ENCODE data around the gene DDX49. TPM values are rescaled to one million over a fixed set of nuclear protein-coding genes. Genes with fewer than 3 reads are reported as not detected.

The DDX49 gene
- polyA plus RNA-seq, 1 donor from 2014 or later, result 30.2 TPM

DNA sequence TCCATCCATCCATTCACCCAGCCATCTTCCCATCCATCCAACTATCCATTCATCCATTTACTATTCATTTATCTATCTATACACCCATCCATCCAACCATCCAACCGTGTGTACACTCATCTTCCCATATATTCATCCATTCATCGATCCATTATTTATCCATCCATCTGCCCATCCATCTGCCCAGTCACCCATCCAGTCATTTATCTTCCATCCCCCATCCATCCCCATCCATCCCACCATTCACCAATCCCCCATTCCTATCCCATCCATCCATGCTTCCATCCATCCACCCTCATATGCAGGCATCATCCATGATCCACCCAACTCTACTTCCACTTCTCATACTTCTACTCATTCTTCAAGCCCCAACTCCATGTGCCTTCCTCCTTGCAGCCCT lies 35.5 kb downstream of the DDX49 start:
- H3K27ac Mint-ChIP-seq, result no peak overlapping the region
- H3K27me3 Mint-ChIP-seq, result peaks cover 2% of the 10 kb centered on the region
- peaks cover 0 to 4% (median 0%) of the 10 kb centered on the region in 3 donors for H3K4me1 Mint-ChIP-seq
- H3K9me3 Mint-ChIP-seq, result peaks cover 0 to 4% (median 2%) of the 10 kb centered on the region in 3 donors
- H3K4me3 Mint-ChIP-seq, result no peak overlapping the region
- H3K36me3 Mint-ChIP-seq, result peaks cover 2% of the 10 kb centered on the region

DNA sequence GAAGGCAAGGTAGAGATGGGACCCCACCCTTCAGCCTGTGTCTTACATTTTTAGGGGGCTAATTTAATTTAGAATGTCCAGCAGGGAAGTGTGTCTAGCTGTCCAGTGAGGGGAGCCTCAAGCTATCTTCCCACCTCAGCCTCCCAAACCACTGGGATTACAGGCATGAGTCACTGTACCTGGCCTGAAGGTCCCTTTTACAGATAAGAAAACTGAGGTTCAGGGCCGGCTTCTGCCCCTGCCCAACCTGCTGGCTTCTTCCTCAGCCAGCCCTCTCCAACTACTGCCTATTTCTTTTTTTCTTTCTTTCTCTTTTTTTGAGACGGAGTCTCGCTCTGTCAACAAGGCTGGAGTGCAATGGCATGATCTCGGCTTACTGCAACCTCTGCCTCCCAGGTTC lies 40.9 kb downstream of the DDX49 start:
- H3K27me3 Mint-ChIP-seq, result peaks cover 18% of the 10 kb centered on the region
- no peaks in the 10 kb centered on the region for H3K9me3 Mint-ChIP-seq
- H3K36me3 Mint-ChIP-seq, result no peaks in the 10 kb centered on the region
- no peak overlapping the region for H3K4me3 Mint-ChIP-seq
- H3K4me1 Mint-ChIP-seq, result peaks cover 3 to 12% (median 4%) of the 10 kb centered on the region in 3 donors
- H3K27ac Mint-ChIP-seq, result no peak overlapping the region

DNA sequence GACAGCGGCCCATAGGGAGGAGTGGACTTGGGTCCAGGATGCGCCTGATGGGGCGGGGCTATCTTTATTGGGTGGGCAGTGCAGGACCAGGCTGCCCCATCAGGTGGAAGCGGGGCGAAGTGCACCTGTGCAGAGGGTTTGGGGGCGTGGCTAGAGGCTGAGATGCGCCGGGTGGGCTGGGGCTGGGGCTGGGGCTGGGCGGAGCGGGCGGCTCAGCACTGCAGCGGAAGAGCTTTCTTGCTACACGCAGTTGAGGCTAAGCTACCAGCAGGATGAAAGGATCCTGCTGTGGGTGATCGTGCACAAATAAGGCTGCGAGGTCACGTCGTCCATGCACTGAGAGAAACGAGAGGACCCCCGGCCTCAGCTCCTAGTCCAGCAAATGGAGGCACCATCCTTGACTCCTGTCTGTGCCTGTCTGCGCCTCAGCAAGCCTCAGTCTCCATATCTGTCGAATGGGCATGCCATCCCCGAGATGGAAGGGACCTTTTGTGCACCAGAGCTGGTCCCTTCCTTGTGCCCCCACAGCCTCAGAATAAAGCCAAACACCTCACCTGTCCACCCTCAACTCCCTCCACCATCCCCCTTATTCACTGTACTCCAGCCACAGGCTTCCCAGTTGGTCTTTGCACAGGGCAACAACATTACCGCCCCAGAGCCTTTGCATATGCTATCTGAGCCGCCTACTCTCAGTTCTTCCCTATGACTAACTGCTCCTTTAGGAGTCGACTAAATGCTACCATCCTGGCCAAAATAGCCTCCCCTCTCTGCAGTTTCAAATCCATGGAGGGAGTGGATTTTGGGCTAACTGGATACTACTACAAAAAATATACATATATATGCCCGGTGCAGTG lies 42.5 kb downstream of the DDX49 start:
- peaks cover 6 to 16% (median 7%) of the 10 kb centered on the region in 3 donors for H3K4me1 Mint-ChIP-seq
- H3K27me3 Mint-ChIP-seq, result peaks cover 18% of the 10 kb centered on the region
- H3K4me3 Mint-ChIP-seq, result peak overlapping the region in 1 of 4 donors; percentile 79
- no peaks in the 10 kb centered on the region for H3K36me3 Mint-ChIP-seq
- H3K9me3 Mint-ChIP-seq, result no peaks in the 10 kb centered on the region
- no peak overlapping the region for H3K27ac Mint-ChIP-seq

DNA sequence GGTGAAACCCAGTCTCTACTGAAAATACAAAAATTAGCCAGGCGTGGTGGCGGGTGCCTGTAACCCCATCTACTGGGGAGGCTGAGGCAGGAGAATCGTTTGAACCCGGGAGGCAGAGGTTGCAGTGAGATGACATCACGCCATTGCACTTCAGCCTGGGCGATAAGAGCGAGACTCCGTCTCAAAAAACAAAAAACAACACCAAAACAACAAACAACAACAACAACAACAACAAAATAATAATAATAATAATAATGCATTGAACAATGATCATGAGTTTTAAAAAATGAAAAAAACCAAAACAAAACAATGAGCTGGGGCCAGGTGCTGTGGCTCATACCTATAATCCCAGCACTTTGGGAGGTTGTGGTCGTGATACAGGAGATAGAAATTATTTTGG lies 44.6 kb downstream of the DDX49 start:
- Mint-ChIP-seq H3K9me3 (peaks cover 1 to 3% (median 2%) of the 10 kb centered on the region in 3 donors), H3K27ac (no peak overlapping the region), H3K4me1 (peaks cover 6 to 15% (median 7%) of the 10 kb centered on the region in 3 donors), H3K4me3 (no peak overlapping the region), H3K36me3 (peaks cover 2% of the 10 kb centered on the region), H3K27me3 (peaks cover 23% of the 10 kb centered on the region)

DNA sequence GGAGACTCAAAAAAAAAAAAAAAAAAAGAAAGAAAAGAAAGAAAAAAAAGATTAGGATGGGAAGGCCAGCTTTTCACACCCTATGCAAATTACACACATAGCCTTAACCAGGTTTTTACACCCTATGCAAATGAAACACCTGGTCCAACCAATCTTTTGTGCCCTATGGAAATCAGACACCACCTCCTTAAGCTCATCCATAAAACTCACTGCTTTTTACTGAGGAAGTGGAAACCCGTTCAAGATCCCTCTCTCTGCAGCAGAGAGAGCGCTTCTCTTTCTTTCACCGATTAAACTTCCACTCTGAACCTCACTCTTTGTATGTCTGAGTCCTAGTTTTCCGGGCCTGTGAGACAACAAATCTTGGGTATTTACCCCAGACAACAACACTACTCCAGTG lies 46.8 kb downstream of the DDX49 start:
- Mint-ChIP-seq H3K27ac (no peak overlapping the region), H3K27me3 (peaks cover 21% of the 10 kb centered on the region), H3K9me3 (peaks cover 1 to 3% (median 2%) of the 10 kb centered on the region in 3 donors), H3K4me3 (no peak overlapping the region), H3K36me3 (peaks cover 2% of the 10 kb centered on the region), H3K4me1 (peaks cover 6 to 13% (median 7%) of the 10 kb centered on the region in 3 donors)

DNA sequence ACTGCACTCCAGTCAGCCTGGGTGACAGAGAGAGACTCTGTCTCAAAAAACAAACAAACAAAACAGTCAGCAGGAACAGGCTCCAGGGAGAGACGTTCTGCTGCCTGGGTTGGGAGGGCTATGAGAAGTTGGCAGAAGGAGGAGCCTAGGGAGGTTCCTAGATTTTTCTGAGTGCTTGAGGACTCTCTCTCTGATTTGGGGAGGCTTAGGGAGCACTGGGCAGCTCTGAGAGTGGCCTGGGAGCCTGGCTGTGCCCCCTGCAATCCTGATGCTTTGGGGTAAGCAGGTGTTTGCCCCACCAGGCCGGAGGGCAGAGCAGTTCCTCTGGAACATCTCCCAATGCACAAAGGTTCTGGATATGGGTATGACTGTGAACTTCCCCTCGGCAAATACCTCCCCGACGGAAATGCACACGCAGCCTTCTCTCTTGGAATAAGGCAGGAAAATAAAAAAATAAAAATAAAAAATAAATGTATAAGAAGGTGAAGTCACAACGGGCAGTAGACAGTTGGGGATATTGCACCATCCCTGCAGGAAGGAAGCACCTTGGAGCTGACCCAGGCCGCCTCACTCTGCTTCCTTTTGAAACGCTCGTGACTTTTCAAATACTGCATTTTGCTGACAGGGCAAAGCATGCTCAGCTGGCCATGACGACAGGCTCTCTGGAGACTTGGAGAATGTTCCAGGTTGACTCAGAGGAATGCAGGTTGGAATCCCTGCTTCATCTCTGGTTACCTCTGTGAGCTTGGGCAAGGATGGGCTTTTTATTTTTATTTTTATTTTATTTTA lies 48.0 kb downstream of the DDX49 start:
- H3K4me3 Mint-ChIP-seq, result peak overlapping the region in 1 of 4 donors; percentile 32
- H3K27ac Mint-ChIP-seq, result peak overlapping the region in 1 of 3 donors; percentile 43
- peaks cover 10% of the 10 kb centered on the region for H3K27me3 Mint-ChIP-seq
- peaks cover 1 to 3% (median 2%) of the 10 kb centered on the region in 3 donors for H3K9me3 Mint-ChIP-seq
- H3K4me1 Mint-ChIP-seq, result peaks cover 4% of the 10 kb centered on the region in 3 donors
- H3K36me3 Mint-ChIP-seq, result peaks cover 2% of the 10 kb centered on the region

DNA sequence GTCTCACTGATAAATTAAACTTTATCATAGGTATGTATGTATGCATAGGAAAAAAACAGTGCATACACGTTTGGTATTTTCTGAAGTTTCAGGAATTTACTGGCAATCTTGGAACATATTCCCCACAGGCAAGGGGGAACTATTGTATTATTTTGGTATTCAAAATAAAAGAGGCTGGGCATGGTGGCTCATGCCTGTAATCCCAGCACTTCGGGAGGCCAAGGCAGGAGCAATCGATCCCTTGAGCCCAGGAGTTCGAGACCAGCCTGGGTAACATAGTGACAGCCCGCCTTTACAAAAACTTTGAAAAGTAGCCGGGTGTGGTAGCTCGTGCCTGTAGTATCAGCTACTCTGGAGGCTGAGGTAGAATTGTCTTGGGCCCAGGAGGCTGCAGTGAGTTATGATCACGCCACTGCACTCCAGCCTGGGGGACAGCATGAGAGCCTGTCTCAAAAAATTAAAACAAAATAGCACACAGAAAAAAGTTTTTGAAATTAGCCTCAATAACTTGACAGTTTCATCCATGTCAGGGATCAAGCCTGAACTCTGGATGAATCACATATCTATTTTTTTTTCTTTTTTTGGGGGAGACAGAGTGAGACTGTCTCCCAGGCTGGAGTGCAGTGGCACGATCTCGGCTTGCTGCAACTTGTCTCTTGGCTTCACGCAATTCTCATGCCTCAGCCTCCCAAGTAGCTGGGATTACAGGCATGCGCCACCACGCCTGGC lies 50.6 kb downstream of the DDX49 start:
- peaks cover 4% of the 10 kb centered on the region in 3 donors for H3K4me1 Mint-ChIP-seq
- no peak overlapping the region for H3K27ac Mint-ChIP-seq
- H3K36me3 Mint-ChIP-seq, result peaks cover 2% of the 10 kb centered on the region
- peaks cover 1 to 3% (median 2%) of the 10 kb centered on the region in 3 donors for H3K9me3 Mint-ChIP-seq
- H3K27me3 Mint-ChIP-seq, result peaks cover 8% of the 10 kb centered on the region
- no peak overlapping the region for H3K4me3 Mint-ChIP-seq

DNA sequence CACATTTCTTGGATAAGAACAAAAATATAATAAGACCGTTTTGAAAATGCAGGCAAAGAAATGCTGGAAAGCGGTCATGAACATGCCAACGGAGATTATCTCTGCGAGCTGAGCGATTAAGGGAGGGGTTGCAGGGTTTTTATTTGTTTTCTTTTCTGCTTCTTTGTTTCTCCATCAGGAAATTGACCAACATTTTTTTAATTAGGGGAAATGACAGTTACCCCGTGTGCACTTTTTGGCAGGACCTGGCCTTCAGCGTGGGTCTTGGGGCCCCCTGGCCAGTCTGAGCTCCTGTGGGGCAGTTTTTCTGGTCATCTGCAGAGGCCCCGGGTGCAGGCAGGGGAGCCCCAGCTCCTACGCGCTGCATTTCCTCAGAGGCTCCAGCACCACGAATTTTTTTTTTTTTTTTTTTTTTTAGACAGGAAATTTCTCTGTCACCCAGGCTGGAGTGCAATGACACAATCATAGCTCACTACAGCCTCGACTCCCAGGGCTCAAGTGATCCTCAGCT lies 52.8 kb downstream of the DDX49 start:
- H3K4me3 Mint-ChIP-seq, result no peak overlapping the region
- peaks cover 1 to 3% (median 2%) of the 10 kb centered on the region in 3 donors for H3K9me3 Mint-ChIP-seq
- H3K27ac Mint-ChIP-seq, result no peak overlapping the region
- no peaks in the 10 kb centered on the region for H3K4me1 Mint-ChIP-seq
- peaks cover 2% of the 10 kb centered on the region for H3K36me3 Mint-ChIP-seq
- H3K27me3 Mint-ChIP-seq, result peaks cover 8% of the 10 kb centered on the region

DNA sequence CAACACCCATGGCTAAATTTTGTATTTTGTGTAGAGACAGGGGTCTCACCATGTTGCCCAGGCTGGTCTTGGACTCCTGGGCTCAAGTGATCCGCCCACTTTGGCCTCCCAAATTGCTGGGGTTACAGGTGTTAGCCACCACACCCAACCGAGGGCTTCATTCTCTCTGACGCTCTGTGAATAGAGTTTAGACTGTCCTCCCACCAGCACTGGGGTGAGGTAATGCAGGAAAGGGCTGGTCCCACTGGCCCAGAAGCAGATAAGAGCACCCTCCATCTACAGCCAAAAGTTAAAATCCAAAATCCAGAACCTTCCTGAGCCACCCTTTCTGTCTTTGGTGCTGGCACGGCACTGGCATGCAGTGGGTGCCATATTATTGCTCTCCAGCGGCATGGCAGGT lies 53.3 kb downstream of the DDX49 start:
- peak overlapping the region in 1 of 4 donors; percentile 54 for H3K4me3 Mint-ChIP-seq

DNA sequence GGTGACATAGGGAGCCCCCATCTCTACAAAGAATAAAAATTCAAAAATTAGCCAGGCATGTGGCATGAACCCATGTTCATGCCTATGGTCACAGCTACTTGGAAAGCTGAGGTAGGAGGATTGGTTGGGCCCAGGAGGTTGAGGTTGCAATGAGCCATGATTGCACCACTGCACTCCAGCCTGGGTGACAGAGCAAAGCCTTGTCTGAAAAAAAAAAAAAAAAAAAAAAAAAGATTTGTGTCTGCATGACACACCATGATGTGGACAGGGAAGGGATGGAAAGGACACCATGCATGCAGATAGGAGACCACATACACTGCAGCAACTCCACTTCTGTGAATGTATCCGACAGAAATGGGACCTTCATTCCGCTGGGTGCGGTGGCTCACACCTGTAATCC lies 55.5 kb downstream of the DDX49 start:
- Mint-ChIP-seq H3K36me3 (no peaks in the 10 kb centered on the region), H3K9me3 (no peaks in the 10 kb centered on the region), H3K4me3 (no peak overlapping the region), H3K27ac (no peak overlapping the region), H3K4me1 (no peaks in the 10 kb centered on the region), H3K27me3 (peaks cover 6% of the 10 kb centered on the region)

More for the DNA sequence above, 53.3 kb downstream of the DDX49 start:
- Mint-ChIP-seq H3K36me3 (peaks cover 2% of the 10 kb centered on the region), H3K27me3 (peaks cover 8% of the 10 kb centered on the region), H3K9me3 (peaks cover 1 to 3% (median 2%) of the 10 kb centered on the region in 3 donors), H3K27ac (no peak overlapping the region), H3K4me1 (no peaks in the 10 kb centered on the region)

DNA sequence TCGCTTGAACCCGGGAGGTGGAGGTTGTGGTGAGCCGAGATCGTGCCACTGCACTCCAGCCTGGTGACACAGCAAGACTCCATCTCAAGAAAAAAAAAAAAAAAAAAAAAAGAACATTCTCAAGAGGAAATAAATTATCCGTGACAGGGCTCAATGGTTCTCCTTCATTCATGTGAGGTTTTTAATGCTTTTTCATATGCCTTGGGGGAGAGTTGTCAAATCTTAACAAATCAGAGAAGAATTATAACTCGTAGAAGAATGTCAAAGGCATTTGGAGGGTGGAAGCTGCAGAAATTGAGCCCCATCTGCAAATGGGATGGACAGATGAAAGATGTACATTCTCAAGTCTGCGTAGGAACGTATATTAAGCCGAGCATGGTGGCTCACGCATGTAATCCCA lies 56.4 kb downstream of the DDX49 start:
- H3K4me3 Mint-ChIP-seq, result no peak overlapping the region
- H3K4me1 Mint-ChIP-seq, result no peaks in the 10 kb centered on the region
- H3K36me3 Mint-ChIP-seq, result no peaks in the 10 kb centered on the region
- H3K9me3 Mint-ChIP-seq, result no peaks in the 10 kb centered on the region
- peaks cover 9% of the 10 kb centered on the region for H3K27me3 Mint-ChIP-seq
- H3K27ac Mint-ChIP-seq, result no peak overlapping the region

Other genes with a start within 250 kb of the DDX49 start
- gene CRTC1, start 236.0 kb upstream of the DDX49 start, polyA plus RNA-seq, result 1.7 TPM
- not detected for gene COMP, start 128.4 kb upstream of the DDX49 start, polyA plus RNA-seq
- 14.6 TPM for gene UPF1, start 87.8 kb upstream of the DDX49 start, polyA plus RNA-seq
- gene CERS1, start 23.6 kb upstream of the DDX49 start, polyA plus RNA-seq, result not detected
- gene COPE, start 328 bp upstream of the DDX49 start, polyA plus RNA-seq, result 295 TPM
- 25.2 TPM for gene HOMER3, start 21.5 kb downstream of the DDX49 start, polyA plus RNA-seq
- 11.8 TPM for gene SUGP2, start 113.8 kb downstream of the DDX49 start, polyA plus RNA-seq
- gene ARMC6, start 113.9 kb downstream of the DDX49 start, polyA plus RNA-seq, result 27.9 TPM
- 35.9 TPM for gene SLC25A42, start 144.3 kb downstream of the DDX49 start, polyA plus RNA-seq
- gene TMEM161A, start 218.8 kb downstream of the DDX49 start, polyA plus RNA-seq, result 18.5 TPM